GM12878 (cell line): ENCODE measurements around the gene UBR2. TPM values are rescaled to one million over a fixed set of nuclear protein-coding genes. Genes with fewer than 3 reads are reported as not detected.

Experiments
- BACH1 ChIP-seq: fragments of 450-650 bp; IDR thresholded peaks from 2 replicates; pipeline ENCODE4 v1.6.1; 2017; ENCODE audit warnings: mild to moderate bottlenecking, borderline replicate concordance
- BCL11A ChIP-seq: IDR thresholded peaks from 2 replicates; pipeline ENCODE4 v1.6.1; 2011; ENCODE audit warnings: low read depth, low read length
- CBX3 ChIP-seq: fragments of 200-600 bp; sonication (generic); IDR thresholded peaks from 2 replicates; pipeline ENCODE4 v1.6.1; 2016; ENCODE audit warnings: low read depth, borderline replicate concordance
- CHD1 ChIP-seq: IDR thresholded peaks from 2 replicates; pipeline ENCODE4 v1.6.1; 2012; ENCODE audit warnings: low read depth, low read length, improper control_type of control experiment
- CHD2 ChIP-seq: IDR thresholded peaks from 2 replicates; pipeline ENCODE4 v1.6.1; 2011; ENCODE audit warnings: low read depth, low read length, improper control_type of control experiment, borderline replicate concordance
- DPF2 ChIP-seq: fragments of 450-650 bp; IDR thresholded peaks from 2 replicates; pipeline ENCODE4 v1.6.1; 2017; ENCODE audit warnings: mild to moderate bottlenecking
- EED ChIP-seq: sonication (generic); IDR thresholded peaks from 2 replicates; pipeline ENCODE4 v1.6.1; 2016; ENCODE audit warnings: antibody characterized with exemption, low read depth
- ESRRA ChIP-seq: IDR thresholded peaks from 2 replicates; pipeline ENCODE4 v1.6.1; 2012; ENCODE audit warnings: mild to moderate bottlenecking, low read length, improper control_type of control experiment
- IKZF2 ChIP-seq, 2 experiments: fragments of 450-650 bp; IDR thresholded peaks; 2 replicates each; pipeline ENCODE4 v1.6.1; 2017; ENCODE audit warnings: mild to moderate bottlenecking in 2 of 2, moderate library complexity in 2 of 2
- JUND ChIP-seq: IDR thresholded peaks from 2 replicates; pipeline ENCODE4 v1.6.1; 2012; ENCODE audit warnings: low read depth, mild to moderate bottlenecking, low read length, improper control_type of control experiment, moderate library complexity
- KAT2A ChIP-seq: conservative IDR thresholded peaks from 2 replicates; pipeline ENCODE4 v1.6.1; 2011; ENCODE audit warnings: low read depth, low read length; ENCODE audit not compliant: control insufficient read depth
- KDM1A ChIP-seq: fragments of 200-600 bp; sonication (generic); IDR thresholded peaks from 2 replicates; pipeline ENCODE4 v1.6.1; 2016; ENCODE audit warnings: borderline replicate concordance
- LARP7 ChIP-seq: fragments of 450-650 bp; IDR thresholded peaks from 2 replicates; pipeline ENCODE4 v1.6.1; 2017; ENCODE audit warnings: mild to moderate bottlenecking
- MTA2 ChIP-seq: fragments of 450-650 bp; IDR thresholded peaks from 2 replicates; pipeline ENCODE4 v1.6.1; 2016; ENCODE audit warnings: low read depth, mild to moderate bottlenecking, moderate library complexity
- NBN ChIP-seq: fragments of 450-650 bp; IDR thresholded peaks from 2 replicates; pipeline ENCODE4 v1.6.1; 2016
- NR2C1 ChIP-seq: fragments of 450-650 bp; IDR thresholded peaks from 2 replicates; pipeline ENCODE4 v1.6.1; 2017; ENCODE audit warnings: antibody characterized with exemption, mild to moderate bottlenecking, moderate library complexity
- RAD21 ChIP-seq: IDR thresholded peaks from 2 replicates; pipeline ENCODE4 v1.6.1; 2011; ENCODE audit warnings: mild to moderate bottlenecking, low read depth, low read length, moderate library complexity; ENCODE audit not compliant: insufficient read depth
- RELA ChIP-seq: fragments of 450-650 bp; IDR thresholded peaks from 2 replicates; pipeline ENCODE4 v1.8.0; 2014; ENCODE audit warnings: borderline replicate concordance; ENCODE audit not compliant: partially characterized antibody
- REST ChIP-seq: IDR thresholded peaks from 2 replicates; pipeline ENCODE4 v1.6.1; 2012; ENCODE audit warnings: mild to moderate bottlenecking, low read depth, low read length
- RUNX3 ChIP-seq: IDR thresholded peaks from 2 replicates; pipeline ENCODE4 v1.6.1; 2012; ENCODE audit warnings: low read length, inconsistent platforms
- SIN3A ChIP-seq: IDR thresholded peaks from 2 replicates; pipeline ENCODE4 v1.6.1; 2012; ENCODE audit warnings: low read depth, low read length, improper control_type of control experiment
- SPI1 ChIP-seq: IDR thresholded peaks from 2 replicates; pipeline ENCODE4 v1.6.1; 2011; ENCODE audit warnings: low read depth, mild to moderate bottlenecking, low read length, moderate library complexity, borderline replicate concordance; ENCODE audit not compliant: insufficient read depth
- SREBF2 ChIP-seq: IDR thresholded peaks from 2 replicates; pipeline ENCODE4 v1.6.1; 2012; ENCODE audit warnings: mild to moderate bottlenecking, low read length
- STAT1 ChIP-seq: fragments of 450-650 bp; conservative IDR thresholded peaks from 2 replicates; pipeline ENCODE4 v1.6.1; 2014; ENCODE audit warnings: antibody characterized with exemption, mild to moderate bottlenecking
- TAF1 ChIP-seq: IDR thresholded peaks from 2 replicates; pipeline ENCODE4 v1.6.1; 2011; ENCODE audit warnings: mild to moderate bottlenecking, low read depth, low read length, borderline replicate concordance
- TBL1XR1 ChIP-seq: IDR thresholded peaks from 2 replicates; pipeline ENCODE4 v1.6.1; 2012; ENCODE audit warnings: low read depth, low read length, improper control_type of control experiment
- USF1 ChIP-seq: IDR thresholded peaks from 2 replicates; pipeline ENCODE4 v1.6.1; 2011; ENCODE audit warnings: borderline replicate concordance, low read depth, mild to moderate bottlenecking, moderate library complexity, mixed read lengths, low read length; ENCODE audit not compliant: insufficient read depth; ENCODE audit errors: extremely low read length
- ZNF217 ChIP-seq: fragments of 450-650 bp; IDR thresholded peaks from 2 replicates; pipeline ENCODE4 v1.6.1; 2017; ENCODE audit warnings: antibody characterized with exemption, mild to moderate bottlenecking
- polyA plus RNA-seq, 11 experiments: library from polyadenylated mRNA; depleted of rRNA in 4 of 11; unstranded in 6 of 11; stranded (reverse) in 5 of 11; fragments of >200 nt; fragmentation: Nextera tagmentation in 4 of 11; fragmentation: Illumina TruSeq in 1 of 11; extraction: Ambion mirVana in 4 of 11; extraction: Trizol in 1 of 11; gene quantifications; 1 replicate in 1 of 11; 2 replicates in 10 of 11; pipeline versions ENCODE4 v1.2.1 to v1.2.3, GENCODE V29; 2011 to 2016; ENCODE audit warnings: inconsistent platforms in 2 of 11, missing spikeins in 2 of 11, low read depth in 1 of 11
- total RNA-seq, 4 experiments: library from RNA; depleted of rRNA in 3 of 4; stranded (reverse); fragments of >200 nt in 3 of 4; fragmentation: Illumina TruSeq in 1 of 4; extraction: Trizol in 1 of 4; gene quantifications; 2 replicates each; pipeline versions ENCODE4 v1.2.1 to v1.2.3, GENCODE V29; 2013 to 2021

The UBR2 gene
- total and polyA plus RNA-seq, 10 of the 15 experiments (the other 5 are each of a cell fraction or from before 2014, with no cell fraction given): 2.3 to 18.4 (median 9.6) TPM

GRCh38 chr6:42520786-42521607, 42.8 kb upstream of the UBR2 start (continued):
- TF ChIP-seq JUND (no peak), RUNX3 (peak; percentile 75), STAT1 (no peak), BCL11A (no peak), IKZF2 (IDR thresholded peaks at IDR 0.05) (peak; percentile 92 to 94), KAT2A (no peak), USF1 (no peak), NBN (peak; percentile 53; the same call in 1 of the 2 replicates), CHD2 (no peak), REST (no peak), BACH1 (no peak), MTA2 (peak; percentile 76), NR2C1 (no peak), LARP7 (no peak), CBX3 (no peak), TBL1XR1 (no peak), EED (peak; percentile 75), SIN3A (no peak), RAD21 (no peak), SPI1 (peak; percentile 81), DPF2 (peak; percentile 63; the same call in 1 of the 2 replicates), CHD1 (no peak), SREBF2 (no peak), RELA (no peak), ZNF217 (no peak), KDM1A (no peak), ESRRA (no peak), TAF1 (peak; percentile 18; the same call in 1 of the 2 replicates)
